Right atrium auricular region (tissue), 2 donors: ENCODE measurements around the gene SLC35B2. TPM values are rescaled to one million over a fixed set of nuclear protein-coding genes. Genes with fewer than 3 reads are reported as not detected.

Experiments
- DNase-seq: peaks from one replicate; pipeline ENCODE4 v3.0.0-alpha.2; 2019; ENCODE audit warnings: low spot score
- H3K27ac ChIP-seq, 2 donors: fragments of 200-600 bp; sonication (generic); 1 replicate in 1 of 2; 2 replicates in 1 of 2; pipeline ENCODE4 v1.5.1; 2016 to 2019
- H3K27me3 ChIP-seq, 2 donors: fragments of 200-600 bp; sonication (generic); one replicate each; pipeline versions ENCODE4 v1.5.1 to v1.6.0; 2017 to 2019
- H3K36me3 ChIP-seq: fragments of 200-600 bp; sonication (generic); one replicate; pipeline ENCODE4 v1.5.1; 2016
- H3K4me1 ChIP-seq, 2 donors: fragments of 200-600 bp; sonication (generic); one replicate each; pipeline versions ENCODE4 v1.5.1 to v1.6.0; 2017 to 2019
- H3K4me3 ChIP-seq, 2 donors: fragments of 200-600 bp; sonication (generic); 1 replicate in 1 of 2; 2 replicates in 1 of 2; pipeline ENCODE4 v1.5.1; 2017 to 2019; ENCODE audit warnings: mild to moderate bottlenecking in 1 of 2, moderate library complexity in 1 of 2
- H3K9me3 ChIP-seq, 2 donors: fragments of 200-600 bp; sonication (generic); one replicate each; pipeline ENCODE4 v1.5.1; 2019
- total RNA-seq, 2 donors: library from RNA; depleted of rRNA; stranded (reverse); fragments of >200 nt; gene quantifications; one replicate each; pipeline ENCODE4 v1.1.0, GENCODE V29; 2016
- TF ChIP-seq, protein P1 (sequence below), 2 donors: fragments of 200-600 bp; sonication (generic); IDR thresholded peaks; one replicate each; pipeline ENCODE4 v1.5.1; 2019; ENCODE audit warnings: antibody characterized with exemption in 2 of 2

Gene SLC35B2
- total RNA-seq, 2 donors from 2014 or later, result 23.0 to 23.7 TPM

- DNase-seq, result no peak
- Histone ChIP-seq H3K27me3 (peaks cover 7 to 13% of the 10 kb centered on the region in 2 donors), H3K9me3 (no peaks in the 10 kb centered on the region), H3K36me3 (peaks cover 31% of the 10 kb centered on the region), H3K27ac (no peak overlapping the region), H3K4me3 (peak overlapping the region in 1 of 2 donors; percentile 55), H3K4me1 (peaks cover 0 to 15% of the 10 kb centered on the region in 2 donors)
- TF ChIP-seq, protein P1, sequence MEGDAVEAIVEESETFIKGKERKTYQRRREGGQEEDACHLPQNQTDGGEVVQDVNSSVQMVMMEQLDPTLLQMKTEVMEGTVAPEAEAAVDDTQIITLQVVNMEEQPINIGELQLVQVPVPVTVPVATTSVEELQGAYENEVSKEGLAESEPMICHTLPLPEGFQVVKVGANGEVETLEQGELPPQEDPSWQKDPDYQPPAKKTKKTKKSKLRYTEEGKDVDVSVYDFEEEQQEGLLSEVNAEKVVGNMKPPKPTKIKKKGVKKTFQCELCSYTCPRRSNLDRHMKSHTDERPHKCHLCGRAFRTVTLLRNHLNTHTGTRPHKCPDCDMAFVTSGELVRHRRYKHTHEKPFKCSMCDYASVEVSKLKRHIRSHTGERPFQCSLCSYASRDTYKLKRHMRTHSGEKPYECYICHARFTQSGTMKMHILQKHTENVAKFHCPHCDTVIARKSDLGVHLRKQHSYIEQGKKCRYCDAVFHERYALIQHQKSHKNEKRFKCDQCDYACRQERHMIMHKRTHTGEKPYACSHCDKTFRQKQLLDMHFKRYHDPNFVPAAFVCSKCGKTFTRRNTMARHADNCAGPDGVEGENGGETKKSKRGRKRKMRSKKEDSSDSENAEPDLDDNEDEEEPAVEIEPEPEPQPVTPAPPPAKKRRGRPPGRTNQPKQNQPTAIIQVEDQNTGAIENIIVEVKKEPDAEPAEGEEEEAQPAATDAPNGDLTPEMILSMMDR (IDR thresholded peaks at IDR 0.05), result no peak
These were observed 40.9 kb upstream of the SLC35B2 start for GRCh38 chr6:44298055-44298803.

DNA sequence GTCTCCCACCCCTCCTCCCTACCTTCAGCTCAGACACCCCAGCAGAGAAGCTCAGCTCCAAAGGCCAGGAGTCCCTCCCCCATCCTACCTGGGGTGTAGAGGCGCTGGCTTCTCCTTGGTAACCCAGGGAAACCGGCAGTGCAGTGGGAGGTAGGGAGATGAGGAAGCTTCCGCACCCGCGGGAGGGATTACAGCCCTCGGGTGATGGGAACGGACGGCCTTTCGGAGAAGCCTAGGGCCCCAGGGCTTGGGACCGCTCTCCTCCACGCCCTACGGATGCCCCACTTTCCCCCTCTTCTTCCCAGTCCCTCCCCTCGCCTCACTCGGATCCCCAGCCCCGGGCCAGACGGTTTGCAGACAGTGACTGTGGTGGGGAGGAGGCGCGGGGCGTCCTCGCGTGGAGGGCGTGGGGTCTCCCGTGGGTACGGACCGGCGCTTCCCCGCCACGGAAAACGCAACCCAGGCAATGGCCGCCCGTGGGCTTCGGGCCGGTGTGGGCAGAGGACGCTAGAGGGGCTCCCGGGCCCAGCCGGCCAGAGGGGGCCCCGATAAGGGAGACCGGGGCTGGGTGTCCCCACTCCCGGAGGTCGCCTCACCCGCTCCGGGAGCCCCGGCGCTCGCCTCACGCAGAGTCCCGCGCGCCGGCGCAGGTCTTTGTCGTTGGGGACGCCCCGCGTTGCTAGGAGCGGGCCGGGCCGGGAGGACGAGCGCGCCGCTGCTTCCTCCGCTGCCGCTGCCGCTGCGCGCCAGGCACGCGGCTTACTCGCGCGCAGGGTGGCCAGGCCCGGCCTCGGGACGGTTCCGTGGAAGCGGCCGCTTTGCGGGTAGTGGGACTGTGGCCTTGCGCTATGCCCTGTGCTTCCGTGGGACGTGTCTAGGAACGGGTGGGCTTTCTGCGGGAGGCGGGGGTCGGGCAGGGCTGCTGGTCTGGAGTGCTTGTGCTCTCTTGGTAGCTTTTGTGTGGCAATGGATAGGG, 40.0 kb upstream of the SLC35B2 start:
- H3K36me3 ChIP-seq, result peaks cover 22% of the 10 kb centered on the region
- TF ChIP-seq, protein P1 (IDR thresholded peaks at IDR 0.05), result no peak
- H3K9me3 ChIP-seq, result no peaks in the 10 kb centered on the region
- peaks cover 7 to 13% of the 10 kb centered on the region in 2 donors for H3K27me3 ChIP-seq
- H3K27ac ChIP-seq, result no peak overlapping the region
- peaks cover 0 to 15% of the 10 kb centered on the region in 2 donors for H3K4me1 ChIP-seq
- peak overlapping the region; percentile 27 to 55 for H3K4me3 ChIP-seq
- no peak for DNase-seq

- Histone ChIP-seq H3K4me1 (peaks cover 0 to 15% of the 10 kb centered on the region in 2 donors), H3K27ac (no peak overlapping the region), H3K36me3 (peaks cover under 1% of the 10 kb centered on the region), H3K4me3 (no peak overlapping the region), H3K9me3 (no peaks in the 10 kb centered on the region), H3K27me3 (peaks cover 7 to 13% of the 10 kb centered on the region in 2 donors)
- TF ChIP-seq, protein P1 (IDR thresholded peaks at IDR 0.05), result no peak
- no peak for DNase-seq
These were observed 37.8 kb upstream of the SLC35B2 start for GRCh38 chr6:44294832-44295791.

DNA sequence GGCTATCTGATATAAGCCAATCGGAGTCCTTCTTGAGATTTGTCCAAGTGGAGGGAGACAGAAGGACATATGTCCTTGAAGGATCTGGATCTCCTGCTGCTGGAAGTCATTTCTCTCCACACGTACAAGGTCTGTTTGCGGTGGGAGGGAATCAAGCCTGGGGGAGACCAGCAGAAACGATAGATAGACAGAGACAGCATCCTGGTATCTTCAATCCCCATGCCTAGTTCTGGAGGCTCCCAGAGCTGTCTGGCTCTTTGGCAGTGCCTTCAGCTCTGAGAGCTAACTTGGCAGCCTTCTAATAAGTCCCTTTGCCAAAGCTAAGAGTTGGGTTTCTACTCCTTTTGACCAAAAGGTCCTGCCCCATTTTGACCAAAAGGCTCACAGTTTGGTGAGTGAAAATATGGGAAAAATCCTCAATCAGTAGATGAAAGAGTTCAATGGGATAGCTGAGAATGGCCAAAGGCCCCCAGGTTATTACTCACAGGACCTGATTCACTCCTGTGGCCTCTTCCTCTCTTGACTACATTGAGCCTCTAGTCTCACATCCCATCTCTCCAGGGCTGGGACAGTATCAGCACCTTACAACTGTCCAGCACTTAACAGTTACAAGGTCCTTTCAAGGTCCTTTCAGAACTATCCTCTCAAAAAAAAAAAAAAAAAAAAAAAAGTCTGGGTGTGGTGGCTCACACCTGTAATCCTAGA, 35.5 kb upstream of the SLC35B2 start:
- H3K4me1 ChIP-seq, result peaks cover 0 to 11% of the 10 kb centered on the region in 2 donors
- H3K27ac ChIP-seq, result no peak overlapping the region
- DNase-seq, result no peak
- H3K4me3 ChIP-seq, result no peak overlapping the region
- TF ChIP-seq, protein P1 (IDR thresholded peaks at IDR 0.05), result no peak
- peaks cover 7 to 13% of the 10 kb centered on the region in 2 donors for H3K27me3 ChIP-seq
- no peaks in the 10 kb centered on the region for H3K9me3 ChIP-seq
- H3K36me3 ChIP-seq, result no peaks in the 10 kb centered on the region
